DND-41 (cell line): Measurements from ENCODE around the gene PTDSS2.

Experiments used
- ATAC-seq: fragments of 200-7000 bp; cut with Tn5 transposase; 3 replicates; pipeline ENCODE4 v1.9.1; 2021; ENCODE audit warnings: low read depth; ENCODE audit not compliant: insufficient read depth
- DNase-seq: peaks from one replicate; pipeline ENCODE4 v3.0.0-alpha.2; 2020
- H2AFZ ChIP-seq: 2 replicates; pipeline ENCODE4 v1.6.0; 2012; ENCODE audit warnings: low read depth, low read length
- H3K27ac ChIP-seq: 2 replicates; pipeline ENCODE4 v1.5.1; 2012; ENCODE audit warnings: low read length, inconsistent platforms
- H3K27me3 ChIP-seq: fragments of 200-600 bp; sonication (generic); 2 replicates; pipeline ENCODE4 v1.6.0; 2012; ENCODE audit warnings: low read length, mild to moderate bottlenecking, inconsistent platforms; ENCODE audit not compliant: insufficient read depth, poor library complexity
- H3K36me3 ChIP-seq: 2 replicates; pipeline ENCODE4 v1.5.1; 2012; ENCODE audit warnings: low read length, inconsistent platforms; ENCODE audit not compliant: insufficient read depth
- H3K4me1 ChIP-seq: 2 replicates; pipeline ENCODE4 v1.5.1; 2012; ENCODE audit warnings: mild to moderate bottlenecking, low read length; ENCODE audit not compliant: insufficient read depth
- H3K4me2 ChIP-seq: 2 replicates; pipeline ENCODE4 v1.6.0; 2012; ENCODE audit warnings: mild to moderate bottlenecking, moderate library complexity, low read length, inconsistent platforms; ENCODE audit not compliant: insufficient read depth
- H3K4me3 ChIP-seq, 2 experiments: fragments of 200-600 bp in 1 of 2; shearing (Covaris generic) in 1 of 2; 2 replicates each; pipeline ENCODE4 v1.5.1; 2012 to 2016; ENCODE audit warnings: inconsistent platforms in 2 of 2, low read length in 2 of 2, mild to moderate bottlenecking in 2 of 2, low read depth in 1 of 2, moderate library complexity in 1 of 2
- H3K79me2 ChIP-seq: 2 replicates; pipeline ENCODE4 v1.6.0; 2012; ENCODE audit warnings: low read length, inconsistent platforms; ENCODE audit not compliant: insufficient read depth
- H3K9ac ChIP-seq: 2 replicates; pipeline ENCODE4 v1.6.0; 2012; ENCODE audit warnings: low read depth, mild to moderate bottlenecking, inconsistent platforms, low read length, moderate library complexity
- H3K9me3 ChIP-seq: 2 replicates; pipeline ENCODE4 v1.5.1; 2012; ENCODE audit warnings: low read length, moderate library complexity, mild to moderate bottlenecking, inconsistent platforms; ENCODE audit not compliant: insufficient read depth, severe bottlenecking
- H4K20me1 ChIP-seq: 2 replicates; pipeline ENCODE4 v1.6.0; 2012; ENCODE audit warnings: low read length; ENCODE audit not compliant: insufficient read depth
- CTCF ChIP-seq: IDR thresholded peaks from 2 replicates; pipeline ENCODE4 v1.5.1; 2012; ENCODE audit warnings: borderline replicate concordance, low read length, moderate library complexity, mild to moderate bottlenecking; ENCODE audit not compliant: poor library complexity, severe bottlenecking; ENCODE audit errors: extremely low read depth
- EZH2 ChIP-seq: IDR thresholded peaks from 3 replicates; pipeline ENCODE4 v1.6.1; 2012; ENCODE audit warnings: borderline replicate concordance, low read depth, mild to moderate bottlenecking, moderate library complexity, low read length, inconsistent platforms; ENCODE audit not compliant: severe bottlenecking

Gene PTDSS2

GRCh38 chr11:440065-441042 is 9.7 kb upstream of the PTDSS2 start:
- H3K27me3 ChIP-seq, result no peaks in the 10 kb centered on the region
- ATAC-seq (no peak), DNase-seq (no peak)
- H3K9me3 ChIP-seq, result no peaks in the 10 kb centered on the region
- no peak overlapping the region for H2AFZ ChIP-seq
- no peak overlapping the region for H3K4me3 ChIP-seq
- H3K36me3 ChIP-seq, result no peaks in the 10 kb centered on the region
- no peak for TF ChIP-seq EZH2
- no peak for TF ChIP-seq CTCF
- H4K20me1 ChIP-seq, result no peaks in the 10 kb centered on the region
- no peaks in the 10 kb centered on the region for H3K79me2 ChIP-seq
- H3K27ac ChIP-seq, result no peak overlapping the region
- H3K9ac ChIP-seq, result no peak overlapping the region
- no peaks in the 10 kb centered on the region for H3K4me1 ChIP-seq
- no peak overlapping the region for H3K4me2 ChIP-seq

GRCh38 chr11:441043-441417 is 9.0 kb upstream of the PTDSS2 start:
- H3K79me2 ChIP-seq, result no peaks in the 10 kb centered on the region
- no peaks in the 10 kb centered on the region for H3K27me3 ChIP-seq
- H2AFZ ChIP-seq, result no peak overlapping the region
- ATAC-seq, result no peak
- H3K9ac ChIP-seq, result no peak overlapping the region
- H3K4me3 ChIP-seq, result no peak overlapping the region
- H4K20me1 ChIP-seq, result no peaks in the 10 kb centered on the region
- H3K4me1 ChIP-seq, result no peaks in the 10 kb centered on the region
- H3K27ac ChIP-seq, result no peak overlapping the region
- H3K9me3 ChIP-seq, result no peaks in the 10 kb centered on the region
- no peaks in the 10 kb centered on the region for H3K36me3 ChIP-seq
- DNase-seq, result no peak
- TF ChIP-seq CTCF (no peak), EZH2 (no peak)
- no peak overlapping the region for H3K4me2 ChIP-seq

GRCh38 chr11:441418-442274 is 8.4 kb upstream of the PTDSS2 start, which contains the start of gene ANO9:
ANO9 (minus strand) TSS chr11:442011; CDS start chr11:441926, 85 bp downstream.
- Histone ChIP-seq H3K27me3 (no peaks in the 10 kb centered on the region), H3K4me1 (no peaks in the 10 kb centered on the region), H3K36me3 (no peaks in the 10 kb centered on the region), H3K9ac (no peak within 1 kb of the TSS), H3K9me3 (no peaks in the 10 kb centered on the region), H3K79me2 (no peaks in the 10 kb centered on the region), H4K20me1 (no peaks in the 10 kb centered on the region), H3K27ac (no peak within 1 kb of the TSS), H2AFZ (no peak within 1 kb of the TSS), H3K4me2 (no peak within 1 kb of the TSS), H3K4me3 (no peak within 1 kb of the TSS)
- no peak for TF ChIP-seq EZH2
- TF ChIP-seq CTCF, result no peak
- no peak for ATAC-seq
- no peak for DNase-seq
